ENCODE measurements around the gene KCNJ15.

DNA sequence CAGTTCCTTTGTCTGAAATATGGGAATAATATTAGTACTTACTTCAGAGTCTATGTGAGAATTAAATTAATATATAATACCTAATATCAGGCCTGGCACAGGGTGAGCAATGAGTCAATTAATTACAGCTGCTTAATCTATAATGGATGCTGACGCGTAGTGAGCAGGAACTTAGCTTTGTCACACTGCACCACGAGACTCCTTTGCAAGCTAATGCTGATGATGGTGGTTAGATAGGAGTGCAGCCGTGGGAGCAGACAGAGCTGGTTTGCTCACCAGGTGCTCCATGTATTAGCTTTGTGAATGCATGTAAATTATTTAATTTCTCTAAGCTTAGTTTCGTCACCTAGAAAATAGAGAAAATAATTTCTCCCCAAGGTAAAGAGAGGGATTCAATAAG lies 35.1 kb downstream of the KCNJ15 start:
- TF ChIP-seq, protein P1, sequence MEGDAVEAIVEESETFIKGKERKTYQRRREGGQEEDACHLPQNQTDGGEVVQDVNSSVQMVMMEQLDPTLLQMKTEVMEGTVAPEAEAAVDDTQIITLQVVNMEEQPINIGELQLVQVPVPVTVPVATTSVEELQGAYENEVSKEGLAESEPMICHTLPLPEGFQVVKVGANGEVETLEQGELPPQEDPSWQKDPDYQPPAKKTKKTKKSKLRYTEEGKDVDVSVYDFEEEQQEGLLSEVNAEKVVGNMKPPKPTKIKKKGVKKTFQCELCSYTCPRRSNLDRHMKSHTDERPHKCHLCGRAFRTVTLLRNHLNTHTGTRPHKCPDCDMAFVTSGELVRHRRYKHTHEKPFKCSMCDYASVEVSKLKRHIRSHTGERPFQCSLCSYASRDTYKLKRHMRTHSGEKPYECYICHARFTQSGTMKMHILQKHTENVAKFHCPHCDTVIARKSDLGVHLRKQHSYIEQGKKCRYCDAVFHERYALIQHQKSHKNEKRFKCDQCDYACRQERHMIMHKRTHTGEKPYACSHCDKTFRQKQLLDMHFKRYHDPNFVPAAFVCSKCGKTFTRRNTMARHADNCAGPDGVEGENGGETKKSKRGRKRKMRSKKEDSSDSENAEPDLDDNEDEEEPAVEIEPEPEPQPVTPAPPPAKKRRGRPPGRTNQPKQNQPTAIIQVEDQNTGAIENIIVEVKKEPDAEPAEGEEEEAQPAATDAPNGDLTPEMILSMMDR (IDR thresholded peaks at IDR 0.05) = no peak
- TF ChIP-seq EP300 (IDR thresholded peaks at IDR 0.05) (no peak), POLR2A (IDR thresholded peaks at IDR 0.05) (no peak)
